SH-SY5Y (cell line): Measurements from ENCODE around the gene ZNF783.

Source experiments
- GATA2 ChIP-seq: IDR thresholded peaks from 2 replicates; pipeline ENCODE4 v1.6.1; 2011; ENCODE audit warnings: mild to moderate bottlenecking, low read depth, low read length
- GATA3 ChIP-seq: IDR thresholded peaks from 2 replicates; pipeline ENCODE4 v1.6.1; 2011; ENCODE audit warnings: low read depth, mild to moderate bottlenecking, low read length, moderate library complexity

DNA sequence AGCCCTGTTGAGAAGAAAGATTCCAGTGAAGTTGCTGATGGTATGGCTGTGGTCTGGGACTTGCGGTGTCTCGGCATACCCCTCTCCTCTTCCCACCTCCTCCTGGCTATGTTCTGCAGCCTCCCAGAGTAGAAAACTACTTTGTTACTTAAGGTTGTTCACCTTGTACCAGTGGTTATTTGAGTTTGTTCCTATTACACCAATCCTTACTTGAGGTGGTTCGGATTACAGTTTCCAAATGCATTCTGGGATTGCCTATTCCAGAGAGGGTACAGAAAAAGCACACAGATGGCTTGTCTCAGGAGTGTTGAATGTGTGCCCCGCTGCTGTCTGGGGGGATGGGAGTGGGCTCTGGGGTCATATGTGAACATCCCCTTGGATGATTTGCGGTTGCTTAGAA lies 6.8 kb upstream of the ZNF783 start:
- TF ChIP-seq GATA2 = no peak
- no peak for TF ChIP-seq GATA3
